GM18505 (cell line): ENCODE measurements around the gene SUN3.

Experiments
- ATAC-seq: cut with Tn5 transposase; IDR thresholded peaks from one replicate; pipeline ENCODE4 v1.9.1; 2021; ENCODE audit not compliant: unreplicated experiment
- POLR2A ChIP-seq: IDR thresholded peaks from 4 replicates; pipeline ENCODE4 v1.6.1; 2011; ENCODE audit warnings: borderline replicate concordance; ENCODE audit not compliant: insufficient read depth, insufficient read length; ENCODE audit errors: extremely low read depth

SUN3 gene

DNA sequence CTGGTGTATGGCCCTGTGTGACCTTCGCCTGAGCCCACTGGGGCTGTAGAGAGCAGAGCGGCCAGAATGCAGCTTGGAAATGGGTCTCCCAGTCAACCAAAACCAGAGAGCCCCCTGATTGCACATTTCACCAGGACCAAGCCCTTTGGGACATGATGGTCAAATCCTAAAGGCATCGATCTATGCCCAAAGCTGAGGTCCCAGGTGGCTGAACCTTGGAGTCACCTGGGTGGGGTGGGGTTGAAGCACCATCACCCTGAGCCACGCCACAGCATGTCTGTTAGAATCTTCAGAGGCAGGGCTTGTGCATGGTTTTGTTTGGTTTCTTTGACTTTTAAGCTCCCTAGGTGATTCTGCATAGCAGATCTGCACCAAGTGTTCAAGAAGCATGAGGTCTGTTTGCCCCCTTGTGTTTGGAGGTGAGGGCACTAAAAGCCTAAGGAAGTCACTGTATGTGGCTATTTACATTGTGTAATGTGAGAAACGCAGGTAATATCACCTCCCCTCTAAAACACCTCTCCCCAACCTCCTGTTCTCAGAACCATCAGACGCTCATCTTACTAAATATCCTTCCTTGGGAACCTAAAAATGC, 90.2 kb downstream of the SUN3 start:
- no peak for TF ChIP-seq POLR2A
- ATAC-seq, result no peak

DNA sequence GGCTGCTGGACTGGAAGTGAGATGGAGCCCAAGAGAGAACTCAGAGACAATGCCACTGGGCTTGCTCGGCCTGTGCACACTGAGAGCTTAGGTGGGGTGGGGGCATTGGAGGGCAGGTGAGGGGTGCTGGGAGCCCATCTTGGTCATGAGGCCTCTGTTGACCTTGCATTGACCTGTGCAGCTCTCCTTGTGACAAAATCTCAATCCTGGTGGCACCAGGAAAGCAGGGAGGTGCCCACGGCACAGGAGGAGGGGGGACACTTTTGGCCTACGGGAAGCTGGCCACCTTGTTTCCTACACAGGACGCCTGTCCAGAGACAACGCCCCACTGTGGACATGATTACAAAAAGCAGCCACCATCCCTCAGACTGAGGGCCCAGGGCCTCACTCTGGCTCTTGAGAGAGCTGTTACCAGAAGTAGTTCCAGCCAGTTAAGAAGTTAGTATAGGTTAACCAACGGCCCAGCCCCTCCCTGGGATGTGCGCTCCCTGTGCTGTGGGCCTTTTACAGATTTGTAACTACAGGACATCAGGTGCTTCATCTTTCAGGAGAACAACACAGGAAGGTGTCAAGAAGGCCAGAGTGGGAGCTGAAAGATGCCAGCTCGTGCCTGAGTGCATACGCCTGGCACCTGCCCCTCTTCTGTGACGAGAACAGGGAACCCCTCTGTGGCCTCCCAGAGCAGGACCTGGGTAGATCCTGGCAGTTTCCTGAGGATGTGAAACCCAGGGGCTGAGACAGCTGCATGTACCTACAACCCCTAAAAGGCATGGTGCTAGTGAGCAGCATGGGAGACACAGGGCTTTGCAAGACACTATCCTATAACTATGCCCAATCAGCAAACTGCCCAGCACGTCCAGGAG, 91.0 kb downstream of the SUN3 start:
- ATAC-seq, result peak; percentile 64
- TF ChIP-seq POLR2A, result no peak
